GM19438 (cell line): ENCODE results near the gene TMEM132E.

Experiments used
- ATAC-seq: cut with Tn5 transposase; IDR thresholded peaks from one replicate; pipeline ENCODE4 v1.9.1; 2021; ENCODE audit warnings: low read depth; ENCODE audit not compliant: unreplicated experiment

Gene TMEM132E

GRCh38 chr17:34592002-34592401 lies 12.6 kb downstream of the TMEM132E start:
- no peak for ATAC-seq

GRCh38 chr17:34596920-34597319 lies 17.5 kb downstream of the TMEM132E start:
- no peak for ATAC-seq

- no peak for ATAC-seq
Observed at GRCh38 chr17:34598161-34598776, 18.9 kb downstream of the TMEM132E start.

GRCh38 chr17:34601416-34601815 lies 22.0 kb downstream of the TMEM132E start:
- ATAC-seq: no peak

GRCh38 chr17:34603974-34604373 lies 24.6 kb downstream of the TMEM132E start:
- no peak for ATAC-seq

- ATAC-seq: no peak
Observed at GRCh38 chr17:34606763-34607162, 27.4 kb downstream of the TMEM132E start.

GRCh38 chr17:34607917-34608316 lies 28.5 kb downstream of the TMEM132E start:
- ATAC-seq: no peak

- no peak for ATAC-seq
Observed at GRCh38 chr17:34609210-34609609, 29.8 kb downstream of the TMEM132E start.

GRCh38 chr17:34610039-34610438 lies 30.7 kb downstream of the TMEM132E start:
- ATAC-seq: no peak

- ATAC-seq: no peak
Observed at GRCh38 chr17:34610506-34610905, 31.1 kb downstream of the TMEM132E start.

- ATAC-seq: no peak
Observed at GRCh38 chr17:34613064-34614019, 34.0 kb downstream of the TMEM132E start.

GRCh38 chr17:34614698-34615097 lies 35.3 kb downstream of the TMEM132E start:
- ATAC-seq: no peak

- ATAC-seq: no peak
Observed at GRCh38 chr17:34615326-34615725, 35.9 kb downstream of the TMEM132E start.

- no peak for ATAC-seq
Observed at GRCh38 chr17:34616148-34616547, 36.8 kb downstream of the TMEM132E start.

GRCh38 chr17:34617398-34617797 lies 38.0 kb downstream of the TMEM132E start:
- ATAC-seq: no peak

GRCh38 chr17:34619687-34620217 lies 40.4 kb downstream of the TMEM132E start:
- ATAC-seq: no peak

- no peak for ATAC-seq
Observed at GRCh38 chr17:34620458-34620857, 41.1 kb downstream of the TMEM132E start.

- ATAC-seq: no peak
Observed at GRCh38 chr17:34622862-34623623, 43.7 kb downstream of the TMEM132E start.

- no peak for ATAC-seq
Observed at GRCh38 chr17:34623856-34624766, 44.7 kb downstream of the TMEM132E start.
